ENCODE measurements around the gene MARVELD1. TPM values are rescaled to one million over a fixed set of nuclear protein-coding genes. Genes with fewer than 3 reads are reported as not detected.
A peak's percentile ranks its signal among the peaks of the same experiment; 100 is the strongest.

Gene MARVELD1
- total RNA-seq, 2 experiments from 2014 or later: 0.13 TPM; not detected in 1

DNA sequence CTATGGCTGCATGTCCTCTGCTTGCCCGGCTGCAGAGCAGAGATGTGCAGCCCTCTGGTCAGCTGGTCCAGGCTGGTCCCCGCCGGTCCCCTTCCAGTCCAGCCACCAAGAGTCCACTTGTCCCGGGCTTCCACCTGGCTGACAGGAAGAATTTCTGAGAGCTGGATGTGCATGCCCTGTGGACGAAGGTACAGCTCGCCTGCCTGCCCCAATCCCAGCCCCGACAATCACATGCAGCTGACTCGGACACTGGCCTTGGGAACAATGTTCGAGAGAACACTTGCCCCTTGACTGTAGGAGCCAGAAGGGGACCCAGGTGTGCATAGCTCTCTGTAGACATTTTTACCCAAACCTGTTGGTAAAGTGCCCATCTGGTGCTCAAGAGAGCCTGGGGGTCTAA lies 38.3 kb upstream of the MARVELD1 start:
- H3K4me2 ChIP-seq (ENCODE audit: low read length): no peak overlapping the region
- peaks cover 9% of the 10 kb centered on the region for H3K4me1 ChIP-seq (ENCODE audit: insufficient read depth, low read length, poor library complexity, severe bottlenecking)
- H3K27ac ChIP-seq (ENCODE audit: low read depth, low read length, poor library complexity, severe bottlenecking): no peak overlapping the region
- intact Hi-C loops (cut with micrococcal nuclease; ENCODE audit: unreplicated experiment): no loop called here
- H4K20me1 ChIP-seq (ENCODE audit: insufficient read depth, low read length): no peaks in the 10 kb centered on the region
- no TSS peak for BruUV-seq (replicated peaks)
- CTCF ChIA-PET (ENCODE audit: unreplicated experiment): no interaction called here
- H3K9me2 ChIP-seq (ENCODE audit: insufficient read depth, low read length): no peaks in the 10 kb centered on the region
- no peak for TF ChIP-seq EZH2phosphoT487 (IDR thresholded peaks at IDR 0.05; ENCODE audit: borderline replicate concordance, low read depth, low read length)
- TF ChIP-seq, protein P1, sequence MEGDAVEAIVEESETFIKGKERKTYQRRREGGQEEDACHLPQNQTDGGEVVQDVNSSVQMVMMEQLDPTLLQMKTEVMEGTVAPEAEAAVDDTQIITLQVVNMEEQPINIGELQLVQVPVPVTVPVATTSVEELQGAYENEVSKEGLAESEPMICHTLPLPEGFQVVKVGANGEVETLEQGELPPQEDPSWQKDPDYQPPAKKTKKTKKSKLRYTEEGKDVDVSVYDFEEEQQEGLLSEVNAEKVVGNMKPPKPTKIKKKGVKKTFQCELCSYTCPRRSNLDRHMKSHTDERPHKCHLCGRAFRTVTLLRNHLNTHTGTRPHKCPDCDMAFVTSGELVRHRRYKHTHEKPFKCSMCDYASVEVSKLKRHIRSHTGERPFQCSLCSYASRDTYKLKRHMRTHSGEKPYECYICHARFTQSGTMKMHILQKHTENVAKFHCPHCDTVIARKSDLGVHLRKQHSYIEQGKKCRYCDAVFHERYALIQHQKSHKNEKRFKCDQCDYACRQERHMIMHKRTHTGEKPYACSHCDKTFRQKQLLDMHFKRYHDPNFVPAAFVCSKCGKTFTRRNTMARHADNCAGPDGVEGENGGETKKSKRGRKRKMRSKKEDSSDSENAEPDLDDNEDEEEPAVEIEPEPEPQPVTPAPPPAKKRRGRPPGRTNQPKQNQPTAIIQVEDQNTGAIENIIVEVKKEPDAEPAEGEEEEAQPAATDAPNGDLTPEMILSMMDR (conservative IDR thresholded peaks at IDR 0.05; ENCODE audit: low read length): no peak
- DNase-seq (ENCODE audit: low spot score): no peak
- H2AFZ ChIP-seq (ENCODE audit: low read length): no peak overlapping the region
- peaks cover 27% of the 10 kb centered on the region for H3K36me3 ChIP-seq (ENCODE audit: insufficient read depth, low read length)
- H3K4me3 ChIP-seq (ENCODE audit: low read depth, low read length, poor library complexity, severe bottlenecking): no peak overlapping the region
- POLR2A ChIA-PET: no interaction called here
- H3K9me3 ChIP-seq (ENCODE audit: low read length): no peaks in the 10 kb centered on the region
- H3K79me2 ChIP-seq (ENCODE audit: insufficient read depth, low read depth, low read length): no peaks in the 10 kb centered on the region

DNA sequence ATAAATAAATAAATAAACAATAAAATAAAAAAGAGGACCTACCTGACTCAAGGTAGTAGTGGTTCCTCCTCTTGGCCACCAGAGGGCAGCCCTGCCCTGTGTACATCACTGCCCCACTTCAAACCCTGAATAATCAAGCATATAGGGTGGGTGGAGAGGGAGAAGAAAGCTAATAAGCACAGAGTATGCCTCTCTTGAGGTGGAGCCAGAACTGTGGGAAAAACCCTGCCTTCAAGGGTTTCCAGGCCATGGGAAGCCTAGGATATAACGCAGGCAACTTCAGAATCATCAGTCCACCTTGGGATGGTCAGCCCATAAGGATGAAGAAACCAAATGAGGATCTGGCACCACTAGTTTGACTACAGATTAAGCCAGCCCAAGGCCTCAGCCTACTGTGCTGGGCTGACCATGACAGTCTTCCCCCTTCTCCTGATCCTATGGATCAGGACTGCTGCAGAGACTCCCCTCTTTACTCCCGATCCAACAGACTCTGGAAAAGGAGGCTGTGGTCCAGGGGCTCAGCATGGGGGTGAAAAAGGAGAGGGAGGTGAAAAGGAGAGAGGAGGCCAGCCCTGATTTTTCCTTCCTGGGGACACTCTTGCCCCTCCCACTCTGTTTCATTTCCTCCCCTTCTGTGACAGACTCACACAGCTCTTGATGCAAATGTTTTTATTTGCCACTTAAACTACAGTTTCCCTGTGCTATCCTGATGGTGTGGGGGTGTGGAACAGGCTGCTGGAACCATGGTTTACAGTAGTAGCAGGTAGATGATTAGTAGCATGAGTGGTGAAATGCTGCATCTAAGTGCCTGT lies 36.6 kb upstream of the MARVELD1 start:
- H2AFZ ChIP-seq (ENCODE audit: low read length): no peak overlapping the region
- no peaks in the 10 kb centered on the region for H3K9me3 ChIP-seq (ENCODE audit: low read length)
- ChIA-PET POLR2A (interaction anchor here (1.2 kb wide), 1 partner anchor 9 kb away, joined by 3 read pairs; no protein-coding TSS in a partner anchor), CTCF (ENCODE audit: unreplicated experiment) (interaction anchor here (0.5 to 2.7 kb wide), 3 partner anchors 10 to 60 kb away, joined by 3 to 10 read pairs (median 4); partner anchors contain the start of genes AVPI1 and ZFYVE27)
- H3K36me3 ChIP-seq (ENCODE audit: insufficient read depth, low read length): peaks cover 24% of the 10 kb centered on the region
- no peaks in the 10 kb centered on the region for H3K79me2 ChIP-seq (ENCODE audit: insufficient read depth, low read depth, low read length)
- peak overlapping the region; percentile 25; the same call in 1 of the 2 replicates for H3K4me2 ChIP-seq (ENCODE audit: low read length)
- DNase-seq (ENCODE audit: low spot score): peak; percentile 69
- BruUV-seq (replicated peaks): no TSS peak
- intact Hi-C loops (cut with micrococcal nuclease; ENCODE audit: unreplicated experiment): loop anchor here (1.0 kb wide), 1 partner anchor 54 kb away; no protein-coding TSS in a partner anchor
- no peaks in the 10 kb centered on the region for H3K9me2 ChIP-seq (ENCODE audit: insufficient read depth, low read length)
- TF ChIP-seq, protein P1 (conservative IDR thresholded peaks at IDR 0.05; ENCODE audit: low read length): peak; percentile 84
- no peak for TF ChIP-seq EZH2phosphoT487 (IDR thresholded peaks at IDR 0.05; ENCODE audit: borderline replicate concordance, low read depth, low read length)
- H4K20me1 ChIP-seq (ENCODE audit: insufficient read depth, low read length): no peaks in the 10 kb centered on the region
- H3K4me3 ChIP-seq (ENCODE audit: low read depth, low read length, poor library complexity, severe bottlenecking): no peak overlapping the region
- peaks cover 9% of the 10 kb centered on the region for H3K4me1 ChIP-seq (ENCODE audit: insufficient read depth, low read length, poor library complexity, severe bottlenecking)
- H3K27ac ChIP-seq (ENCODE audit: low read depth, low read length, poor library complexity, severe bottlenecking): no peak overlapping the region

DNA sequence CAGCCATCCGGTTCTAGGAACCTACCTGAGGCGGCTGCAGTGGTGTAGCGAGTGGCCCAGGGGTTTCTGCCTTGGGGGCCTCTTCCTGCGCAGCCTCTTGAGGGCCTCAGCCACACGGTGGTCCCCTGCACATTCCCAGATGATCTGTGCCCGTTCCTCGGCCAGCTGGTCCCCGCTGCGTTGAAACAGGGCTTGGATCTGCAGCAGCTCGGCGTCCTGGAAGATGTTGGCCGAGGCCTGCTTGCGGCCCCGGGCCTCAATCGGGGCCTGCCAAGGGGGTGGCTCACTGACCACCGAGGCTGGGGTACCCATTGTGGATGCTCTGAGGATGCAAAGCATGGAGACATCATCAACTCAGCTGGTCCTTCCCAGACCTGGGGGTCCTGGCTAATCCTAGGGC lies 33.9 kb upstream of the MARVELD1 start:
- ChIA-PET CTCF (ENCODE audit: unreplicated experiment) (no interaction called here), POLR2A (interaction anchor here (0.6 to 1.3 kb wide), 3 partner anchors 7 to 111 kb away, joined by 3 read pairs; partner anchors contain the start of gene AVPI1)
- peaks cover 15% of the 10 kb centered on the region; the same call in 1 of the 2 replicates for H3K36me3 ChIP-seq (ENCODE audit: insufficient read depth, low read length)
- H3K79me2 ChIP-seq (ENCODE audit: insufficient read depth, low read depth, low read length): no peaks in the 10 kb centered on the region
- H3K9me2 ChIP-seq (ENCODE audit: insufficient read depth, low read length): no peaks in the 10 kb centered on the region
- TF ChIP-seq, protein P1 (conservative IDR thresholded peaks at IDR 0.05; ENCODE audit: low read length): no peak
- TF ChIP-seq EZH2phosphoT487 (IDR thresholded peaks at IDR 0.05; ENCODE audit: borderline replicate concordance, low read depth, low read length): no peak
- no TSS peak for BruUV-seq (replicated peaks)
- H3K4me3 ChIP-seq (ENCODE audit: low read depth, low read length, poor library complexity, severe bottlenecking): no peak overlapping the region
- H4K20me1 ChIP-seq (ENCODE audit: insufficient read depth, low read length): no peaks in the 10 kb centered on the region
- no peak overlapping the region for H2AFZ ChIP-seq (ENCODE audit: low read length)
- H3K9me3 ChIP-seq (ENCODE audit: low read length): no peaks in the 10 kb centered on the region
- intact Hi-C loops (cut with micrococcal nuclease; ENCODE audit: unreplicated experiment): no loop called here
- H3K4me1 ChIP-seq (ENCODE audit: insufficient read depth, low read length, poor library complexity, severe bottlenecking): peaks cover 9% of the 10 kb centered on the region
- H3K4me2 ChIP-seq (ENCODE audit: low read length): no peak overlapping the region
- no peak for DNase-seq (ENCODE audit: low spot score)
- no peak overlapping the region for H3K27ac ChIP-seq (ENCODE audit: low read depth, low read length, poor library complexity, severe bottlenecking)
